Measurements from ENCODE around the gene DMBX1.

GRCh38 chr1:46492871-46493270, 3.2 kb downstream of the DMBX1 start:
- TF ChIP-seq, protein P1, sequence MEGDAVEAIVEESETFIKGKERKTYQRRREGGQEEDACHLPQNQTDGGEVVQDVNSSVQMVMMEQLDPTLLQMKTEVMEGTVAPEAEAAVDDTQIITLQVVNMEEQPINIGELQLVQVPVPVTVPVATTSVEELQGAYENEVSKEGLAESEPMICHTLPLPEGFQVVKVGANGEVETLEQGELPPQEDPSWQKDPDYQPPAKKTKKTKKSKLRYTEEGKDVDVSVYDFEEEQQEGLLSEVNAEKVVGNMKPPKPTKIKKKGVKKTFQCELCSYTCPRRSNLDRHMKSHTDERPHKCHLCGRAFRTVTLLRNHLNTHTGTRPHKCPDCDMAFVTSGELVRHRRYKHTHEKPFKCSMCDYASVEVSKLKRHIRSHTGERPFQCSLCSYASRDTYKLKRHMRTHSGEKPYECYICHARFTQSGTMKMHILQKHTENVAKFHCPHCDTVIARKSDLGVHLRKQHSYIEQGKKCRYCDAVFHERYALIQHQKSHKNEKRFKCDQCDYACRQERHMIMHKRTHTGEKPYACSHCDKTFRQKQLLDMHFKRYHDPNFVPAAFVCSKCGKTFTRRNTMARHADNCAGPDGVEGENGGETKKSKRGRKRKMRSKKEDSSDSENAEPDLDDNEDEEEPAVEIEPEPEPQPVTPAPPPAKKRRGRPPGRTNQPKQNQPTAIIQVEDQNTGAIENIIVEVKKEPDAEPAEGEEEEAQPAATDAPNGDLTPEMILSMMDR (IDR thresholded peaks at IDR 0.05) = no peak
- TF ChIP-seq POLR2A (IDR thresholded peaks at IDR 0.05; ENCODE audit: low read depth) = no peak
- TF ChIP-seq POLR2AphosphoS5 (IDR thresholded peaks at IDR 0.05) = no peak
